Astrocyte (in vitro differentiated cells and primary cell): ENCODE results near the gene ADAP1. TPM values are rescaled to one million over a fixed set of nuclear protein-coding genes. Genes with fewer than 3 reads are reported as not detected.

Source experiments
- DNase-seq: peaks from one replicate; pipeline ENCODE4 v3.0.0-alpha.2; 2010; ENCODE audit warnings: low read depth
- FAIRE-seq: peaks from 2 replicates; lab custom pipeline; 2011; peaks lifted over from hg19 to GRCh38; lab: Jason Lieb, UNC
- H2AFZ ChIP-seq: 2 replicates; pipeline ENCODE4 v1.6.0; 2012; ENCODE audit warnings: low read depth, low read length, inconsistent platforms
- H3K27ac ChIP-seq: 2 replicates; pipeline ENCODE4 v1.5.1; 2011; ENCODE audit warnings: low read depth, low read length, inconsistent platforms
- H3K27me3 ChIP-seq: 2 replicates; pipeline ENCODE4 v1.6.0; 2011; ENCODE audit warnings: low read length, inconsistent platforms; ENCODE audit not compliant: insufficient read depth
- H3K36me3 ChIP-seq: 2 replicates; pipeline ENCODE4 v1.5.1; 2011; ENCODE audit warnings: low read length, inconsistent platforms; ENCODE audit not compliant: insufficient read depth
- H3K4me1 ChIP-seq: 2 replicates; pipeline ENCODE4 v1.5.1; 2011; ENCODE audit warnings: low read length, inconsistent platforms; ENCODE audit not compliant: insufficient read depth
- H3K4me2 ChIP-seq: 2 replicates; pipeline ENCODE4 v1.6.0; 2012; ENCODE audit warnings: low read length, inconsistent platforms
- H3K4me3 ChIP-seq: 2 replicates; pipeline ENCODE4 v1.5.1; 2011; ENCODE audit warnings: low read depth, mild to moderate bottlenecking, low read length, inconsistent platforms; ENCODE audit not compliant: insufficient read depth
- H3K79me2 ChIP-seq: 2 replicates; pipeline ENCODE4 v1.6.0; 2012; ENCODE audit warnings: mild to moderate bottlenecking, low read length, inconsistent platforms; ENCODE audit not compliant: insufficient read depth
- H3K9ac ChIP-seq: 2 replicates; pipeline ENCODE4 v1.6.0; 2012; ENCODE audit warnings: mild to moderate bottlenecking, low read length, inconsistent platforms
- H3K9me3 ChIP-seq: 2 replicates; pipeline ENCODE4 v1.5.1; 2012; ENCODE audit warnings: low read depth, mild to moderate bottlenecking, low read length, inconsistent platforms; ENCODE audit not compliant: insufficient read depth
- H4K20me1 ChIP-seq: 2 replicates; pipeline ENCODE4 v1.6.0; 2012; ENCODE audit warnings: low read length, inconsistent platforms; ENCODE audit not compliant: insufficient read depth
- H3K27ac Mint-ChIP-seq: one replicate; pipeline ENCODE4 v1.8.0; 2021; ENCODE audit warnings: mild to moderate bottlenecking, mixed read lengths; ENCODE audit not compliant: unreplicated experiment
- H3K27me3 Mint-ChIP-seq: one replicate; pipeline ENCODE4 v1.8.0; 2021; ENCODE audit warnings: low read depth, mixed read lengths; ENCODE audit not compliant: unreplicated experiment
- H3K36me3 Mint-ChIP-seq: one replicate; pipeline ENCODE4 v1.8.0; 2021; ENCODE audit warnings: low read depth, mixed read lengths; ENCODE audit not compliant: unreplicated experiment
- H3K4me1 Mint-ChIP-seq: one replicate; pipeline ENCODE4 v1.8.0; 2021; ENCODE audit warnings: low read depth, mixed read lengths; ENCODE audit not compliant: unreplicated experiment
- H3K4me3 Mint-ChIP-seq: one replicate; pipeline ENCODE4 v1.8.0; 2021; ENCODE audit warnings: mild to moderate bottlenecking, moderate library complexity, mixed read lengths; ENCODE audit not compliant: unreplicated experiment
- H3K9me3 Mint-ChIP-seq: one replicate; pipeline ENCODE4 v1.8.0; 2021; ENCODE audit warnings: mild to moderate bottlenecking, mixed read lengths; ENCODE audit not compliant: unreplicated experiment
- EZH2 ChIP-seq: IDR thresholded peaks from 2 replicates; pipeline ENCODE4 v1.6.1; 2012; ENCODE audit warnings: mild to moderate bottlenecking, low read length, inconsistent platforms; ENCODE audit not compliant: insufficient read depth
- total RNA-seq: library from RNA; stranded (reverse); gene quantifications from 2 replicates; pipeline ENCODE4 v1.2.1, GENCODE V29; 2021
- TF ChIP-seq, protein P1 (sequence below): IDR thresholded peaks from 2 replicates; pipeline ENCODE4 v1.5.1; 2011; ENCODE audit warnings: low read depth, mild to moderate bottlenecking, inconsistent platforms, low read length, moderate library complexity; ENCODE audit not compliant: insufficient read depth

The ADAP1 gene
- total RNA-seq, 1 donor from 2014 or later: 4.8 TPM

- TF ChIP-seq, protein P1, sequence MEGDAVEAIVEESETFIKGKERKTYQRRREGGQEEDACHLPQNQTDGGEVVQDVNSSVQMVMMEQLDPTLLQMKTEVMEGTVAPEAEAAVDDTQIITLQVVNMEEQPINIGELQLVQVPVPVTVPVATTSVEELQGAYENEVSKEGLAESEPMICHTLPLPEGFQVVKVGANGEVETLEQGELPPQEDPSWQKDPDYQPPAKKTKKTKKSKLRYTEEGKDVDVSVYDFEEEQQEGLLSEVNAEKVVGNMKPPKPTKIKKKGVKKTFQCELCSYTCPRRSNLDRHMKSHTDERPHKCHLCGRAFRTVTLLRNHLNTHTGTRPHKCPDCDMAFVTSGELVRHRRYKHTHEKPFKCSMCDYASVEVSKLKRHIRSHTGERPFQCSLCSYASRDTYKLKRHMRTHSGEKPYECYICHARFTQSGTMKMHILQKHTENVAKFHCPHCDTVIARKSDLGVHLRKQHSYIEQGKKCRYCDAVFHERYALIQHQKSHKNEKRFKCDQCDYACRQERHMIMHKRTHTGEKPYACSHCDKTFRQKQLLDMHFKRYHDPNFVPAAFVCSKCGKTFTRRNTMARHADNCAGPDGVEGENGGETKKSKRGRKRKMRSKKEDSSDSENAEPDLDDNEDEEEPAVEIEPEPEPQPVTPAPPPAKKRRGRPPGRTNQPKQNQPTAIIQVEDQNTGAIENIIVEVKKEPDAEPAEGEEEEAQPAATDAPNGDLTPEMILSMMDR: no peak
- TF ChIP-seq EZH2: no peak
- H3K27me3 ChIP-seq: no peaks in the 10 kb centered on the region
- H3K79me2 ChIP-seq: no peaks in the 10 kb centered on the region
- Mint-ChIP-seq H3K36me3 (no peaks in the 10 kb centered on the region), H3K4me3 (no peak overlapping the region), H3K27ac (no peak overlapping the region), H3K27me3 (no peaks in the 10 kb centered on the region), H3K9me3 (no peaks in the 10 kb centered on the region), H3K4me1 (peaks cover 6% of the 10 kb centered on the region)
- H3K4me3 ChIP-seq: no peak overlapping the region
- no peak overlapping the region for H2AFZ ChIP-seq
- DNase-seq (no peak), FAIRE-seq (no peak)
- no peak overlapping the region for H3K27ac ChIP-seq
- peaks cover 6% of the 10 kb centered on the region for H3K4me1 ChIP-seq
- no peak overlapping the region for H3K4me2 ChIP-seq
- no peaks in the 10 kb centered on the region for H3K9me3 ChIP-seq
- no peaks in the 10 kb centered on the region for H4K20me1 ChIP-seq
- no peaks in the 10 kb centered on the region for H3K36me3 ChIP-seq
- no peak overlapping the region for H3K9ac ChIP-seq
Measured at GRCh38 chr7:931871-932650, 22.4 kb downstream of the ADAP1 start.

DNA sequence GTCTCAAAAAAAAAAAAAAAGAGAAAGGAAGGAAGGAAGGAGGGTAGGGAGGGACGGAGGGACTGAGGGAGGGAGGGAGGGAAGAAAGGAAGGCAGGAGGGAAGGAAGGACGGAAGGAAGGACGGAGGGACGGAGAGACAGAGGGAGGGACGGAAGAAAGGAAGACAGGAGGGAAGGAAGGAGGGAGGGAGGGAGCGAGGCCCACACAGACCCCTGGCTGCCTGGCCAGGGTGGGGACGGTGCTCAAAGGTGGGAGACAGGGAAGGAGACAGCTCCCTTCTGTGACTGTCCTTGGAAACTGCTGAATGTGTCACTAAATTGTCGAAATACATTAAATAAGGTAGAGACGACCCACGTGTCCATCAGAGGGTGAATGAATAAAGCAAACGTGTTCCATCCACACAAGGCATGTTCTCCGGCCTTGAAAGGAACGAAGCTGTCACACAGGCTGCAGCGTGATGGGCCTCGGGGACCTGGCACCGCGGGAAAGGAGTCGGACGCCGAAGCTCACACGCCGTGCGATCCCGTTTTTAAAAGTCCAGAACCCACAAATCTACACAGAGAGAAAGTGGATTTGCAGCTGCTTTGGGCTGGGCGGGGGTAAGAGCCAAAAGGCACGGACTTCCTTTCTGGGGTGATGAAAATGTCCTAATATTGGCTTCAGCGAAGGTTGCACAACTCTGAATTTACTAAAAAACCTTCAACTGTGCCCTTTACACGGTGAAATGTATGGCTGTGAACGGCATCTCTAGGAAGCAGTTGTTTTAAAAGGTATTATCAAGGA, 23.3 kb downstream of the ADAP1 start:
- Histone ChIP-seq H3K27me3 (no peaks in the 10 kb centered on the region), H3K9ac (no peak overlapping the region), H3K36me3 (no peaks in the 10 kb centered on the region), H3K27ac (no peak overlapping the region), H3K79me2 (no peaks in the 10 kb centered on the region), H3K4me2 (no peak overlapping the region), H3K4me3 (no peak overlapping the region), H3K9me3 (no peaks in the 10 kb centered on the region), H3K4me1 (peaks cover 6% of the 10 kb centered on the region), H2AFZ (no peak overlapping the region), H4K20me1 (no peaks in the 10 kb centered on the region)
- Mint-ChIP-seq H3K9me3 (no peaks in the 10 kb centered on the region), H3K4me3 (no peak overlapping the region), H3K27ac (no peak overlapping the region), H3K27me3 (no peaks in the 10 kb centered on the region), H3K36me3 (no peaks in the 10 kb centered on the region), H3K4me1 (peaks cover under 1% of the 10 kb centered on the region)
- DNase-seq: no peak
- no peak for TF ChIP-seq EZH2
- TF ChIP-seq, protein P1: no peak
- no peak for FAIRE-seq
